ENCODE measurements around the gene ATP6AP1. TPM values are rescaled to one million over a fixed set of nuclear protein-coding genes. Genes with fewer than 3 reads are reported as not detected.

The ATP6AP1 gene
- total and polyA plus RNA-seq, 2 donors (not counting 1 experiment from before 2014, with no cell fraction given): 59.8 to 89.7 TPM

DNA sequence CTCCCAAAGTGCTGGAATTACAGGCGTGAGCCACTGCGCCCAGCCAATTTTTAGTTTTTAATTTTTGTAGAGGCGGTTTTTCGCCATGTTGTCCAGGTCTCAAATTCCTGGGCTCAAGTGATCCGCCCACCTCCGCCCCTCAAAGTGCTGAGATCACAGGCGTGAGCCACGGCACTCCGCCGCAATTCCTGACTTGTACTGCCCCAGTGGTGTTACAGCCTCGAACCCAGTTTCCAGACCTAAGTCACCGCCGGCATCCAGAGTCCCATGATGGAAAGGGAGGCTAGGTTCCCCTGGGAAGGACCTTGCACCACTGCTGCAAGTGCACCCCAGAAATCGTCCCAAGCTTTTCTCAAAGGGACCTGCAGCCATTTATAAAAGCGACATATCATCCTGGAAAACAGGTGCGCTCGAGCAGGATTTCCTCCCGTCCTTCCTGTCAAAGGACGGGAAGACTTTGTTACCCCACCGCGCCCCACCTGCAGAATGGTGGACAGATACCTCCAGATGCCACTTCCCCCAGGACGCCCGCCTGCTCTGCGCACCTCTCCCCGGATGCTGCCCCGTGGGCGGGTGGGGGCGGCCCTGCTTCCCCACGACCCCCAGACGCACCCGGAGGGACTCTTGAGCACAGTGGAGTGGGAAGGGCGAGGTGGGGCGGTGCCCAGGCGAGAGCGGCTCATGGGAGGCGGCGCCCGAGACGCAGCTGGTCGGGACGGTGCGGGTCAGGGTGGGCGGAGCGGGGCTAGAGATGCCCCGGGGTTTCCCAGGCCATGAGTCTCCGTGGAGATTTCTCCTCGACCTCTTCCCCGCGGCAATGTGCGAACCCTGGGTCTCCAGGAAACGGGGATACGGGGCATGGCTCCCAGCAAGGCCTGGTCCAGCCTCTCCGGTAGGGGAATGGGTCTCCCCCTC, 31.2 kb upstream of the ATP6AP1 start:
- Histone ChIP-seq H3K4me2 (ENCODE audit: extremely low read depth, insufficient read depth, low read length) (peak overlapping the region; percentile 85), H3K4me3 (replicated peaks in 1 of 4; ENCODE audit: control extremely low read depth in 1 of 4, insufficient read depth in 1 of 4, low read depth in 3 of 4, low read length in 4 of 4) (peak overlapping the region; percentile 50 to 96 (median 60)), H3K79me2 (ENCODE audit: control insufficient read depth, insufficient read depth, low read length) (peaks cover 20% of the 10 kb centered on the region), H3K9ac (ENCODE audit: insufficient read depth, low read length) (peak overlapping the region; percentile 90), H3K9me3 (ENCODE audit: control insufficient read depth, insufficient read depth, low read depth, low read length) (no peaks in the 10 kb centered on the region), H3K27ac (ENCODE audit: insufficient read depth, low read length) (peak overlapping the region; percentile 98), H3K4me1 (ENCODE audit: control insufficient read depth, extremely low read depth, insufficient read depth, low read length) (no peaks in the 10 kb centered on the region), H2AFZ (ENCODE audit: low read length) (no peak overlapping the region), H3K36me3 (ENCODE audit: control insufficient read depth, insufficient read depth, low read length) (peaks cover 4% of the 10 kb centered on the region), H4K20me1 (ENCODE audit: control insufficient read depth, extremely low read depth, insufficient read depth, low read length) (no peaks in the 10 kb centered on the region), H3K27me3 (ENCODE audit: control insufficient read depth, insufficient read depth, low read length) (no peaks in the 10 kb centered on the region)
- DNase-seq (ENCODE audit: low read depth in 2 of 2): peak; percentile 54 to 60
- TF ChIP-seq EZH2 (IDR thresholded peaks at IDR 0.05; ENCODE audit: low read length, missing control alignments): no peak
- TF ChIP-seq, protein P1, sequence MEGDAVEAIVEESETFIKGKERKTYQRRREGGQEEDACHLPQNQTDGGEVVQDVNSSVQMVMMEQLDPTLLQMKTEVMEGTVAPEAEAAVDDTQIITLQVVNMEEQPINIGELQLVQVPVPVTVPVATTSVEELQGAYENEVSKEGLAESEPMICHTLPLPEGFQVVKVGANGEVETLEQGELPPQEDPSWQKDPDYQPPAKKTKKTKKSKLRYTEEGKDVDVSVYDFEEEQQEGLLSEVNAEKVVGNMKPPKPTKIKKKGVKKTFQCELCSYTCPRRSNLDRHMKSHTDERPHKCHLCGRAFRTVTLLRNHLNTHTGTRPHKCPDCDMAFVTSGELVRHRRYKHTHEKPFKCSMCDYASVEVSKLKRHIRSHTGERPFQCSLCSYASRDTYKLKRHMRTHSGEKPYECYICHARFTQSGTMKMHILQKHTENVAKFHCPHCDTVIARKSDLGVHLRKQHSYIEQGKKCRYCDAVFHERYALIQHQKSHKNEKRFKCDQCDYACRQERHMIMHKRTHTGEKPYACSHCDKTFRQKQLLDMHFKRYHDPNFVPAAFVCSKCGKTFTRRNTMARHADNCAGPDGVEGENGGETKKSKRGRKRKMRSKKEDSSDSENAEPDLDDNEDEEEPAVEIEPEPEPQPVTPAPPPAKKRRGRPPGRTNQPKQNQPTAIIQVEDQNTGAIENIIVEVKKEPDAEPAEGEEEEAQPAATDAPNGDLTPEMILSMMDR (conservative IDR thresholded peaks at IDR 0.05 in 1 of 2, IDR thresholded peaks at IDR 0.05 in 1 of 2; ENCODE audit: low read depth in 1 of 2, low read length in 2 of 2): no peak

DNA sequence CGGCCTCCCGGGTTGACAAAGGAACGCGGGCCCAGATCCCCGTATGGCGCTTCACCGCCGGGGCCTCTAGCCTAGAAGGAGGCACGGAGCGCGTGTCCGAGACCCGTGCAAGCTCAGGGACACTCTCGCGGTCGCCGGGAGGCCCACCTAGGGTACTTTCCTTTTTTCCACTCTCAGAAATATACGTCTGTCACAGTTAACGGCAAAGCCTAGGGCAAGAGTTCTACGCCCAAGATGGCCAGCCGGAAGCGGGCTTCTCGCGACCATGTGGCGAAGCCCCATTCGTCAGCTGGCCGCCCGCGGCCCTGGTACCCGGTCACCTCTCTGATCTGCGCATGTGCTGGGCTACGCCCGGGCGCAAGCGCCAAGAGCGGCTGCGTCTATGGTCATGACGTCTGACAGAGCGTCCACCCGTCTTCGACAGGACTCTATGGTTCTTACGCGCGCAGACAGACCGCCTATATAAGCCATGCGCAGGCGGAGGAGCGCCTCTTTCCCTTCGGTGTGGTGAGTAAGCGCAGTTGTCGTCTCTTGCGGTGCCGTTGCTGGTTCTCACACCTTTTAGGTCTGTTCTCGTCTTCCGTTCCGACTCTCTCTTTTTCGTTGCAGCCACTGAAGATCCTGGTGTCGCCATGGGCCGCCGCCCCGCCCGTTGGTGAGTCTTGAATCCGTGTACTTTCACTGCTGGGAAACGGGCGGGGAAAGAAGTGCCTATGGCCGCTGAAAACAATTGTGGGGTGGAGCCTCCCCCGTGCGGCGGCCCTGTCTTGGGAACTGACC, 30.4 kb upstream of the ATP6AP1 start, which contains the start of gene RPL10:
TSS of gene RPL10 (plus strand) at position 490 of the 780 bp plus-strand sequence. CDS start at position 633, 143 bp downstream.
- DNase-seq (ENCODE audit: low read depth in 2 of 2): peak; percentile 95 to 98
- Histone ChIP-seq H4K20me1 (ENCODE audit: control insufficient read depth, extremely low read depth, insufficient read depth, low read length) (no peaks in the 10 kb centered on the region), H3K9me3 (ENCODE audit: control insufficient read depth, insufficient read depth, low read depth, low read length) (no peaks in the 10 kb centered on the region), H3K4me1 (ENCODE audit: control insufficient read depth, extremely low read depth, insufficient read depth, low read length) (no peaks in the 10 kb centered on the region), H3K36me3 (ENCODE audit: control insufficient read depth, insufficient read depth, low read length) (peaks cover 4% of the 10 kb centered on the region), H3K79me2 (ENCODE audit: control insufficient read depth, insufficient read depth, low read length) (peaks cover 20% of the 10 kb centered on the region), H3K4me2 (ENCODE audit: extremely low read depth, insufficient read depth, low read length) (peak within 1 kb of the TSS; percentile 88), H3K4me3 (replicated peaks in 1 of 4; ENCODE audit: control extremely low read depth in 1 of 4, insufficient read depth in 1 of 4, low read depth in 3 of 4, low read length in 4 of 4) (peak within 1 kb of the TSS; percentile 61 to 96 (median 72)), H3K27me3 (ENCODE audit: control insufficient read depth, insufficient read depth, low read length) (no peaks in the 10 kb centered on the region), H3K27ac (ENCODE audit: insufficient read depth, low read length) (peak within 1 kb of the TSS; percentile 98), H3K9ac (ENCODE audit: insufficient read depth, low read length) (peak within 1 kb of the TSS; percentile 90), H2AFZ (ENCODE audit: low read length) (no peak within 1 kb of the TSS)
- TF ChIP-seq, protein P1 (conservative IDR thresholded peaks at IDR 0.05 in 1 of 2, IDR thresholded peaks at IDR 0.05 in 1 of 2; ENCODE audit: low read depth in 1 of 2, low read length in 2 of 2): no peak
- no peak for TF ChIP-seq EZH2 (IDR thresholded peaks at IDR 0.05; ENCODE audit: low read length, missing control alignments)
